ENCODE data around the gene SARS1. TPM values are rescaled to one million over a fixed set of nuclear protein-coding genes. Genes with fewer than 3 reads are reported as not detected.
"Not testable (repeated sequence)": the region's sequence is repeated elsewhere in the genome, so short reads cannot be mapped to it uniquely, and the experiment has no call there.

Gene SARS1
- total and polyA plus RNA-seq, 2 donors = 75.3 to 136 TPM

GRCh38 chr1:109282497-109282951, 68.8 kb downstream of the SARS1 start:
- no peak for DNase-seq (ENCODE audit: extremely low spot score)
- no peaks in the 10 kb centered on the region for H3K4me1 ChIP-seq (ENCODE audit: insufficient read depth)
- H3K27ac ChIP-seq (ENCODE audit: low read depth) = no peak overlapping the region
- H3K36me3 ChIP-seq (ENCODE audit: insufficient read depth) = no peaks in the 10 kb centered on the region
- H3K4me3 ChIP-seq (ENCODE audit: low read depth, low read length) = peak overlapping the region; percentile 52
- 7% methylated on average over 10 of the region's 10 CpGs for WGBS

GRCh38 chr1:109282952-109283747, 69.4 kb downstream of the SARS1 start, which contains the start of gene PSRC1:
TSS of gene PSRC1 (minus strand) at chr1:109283145.
- Histone ChIP-seq H3K27ac (ENCODE audit: low read depth) (peak within 1 kb of the TSS; percentile 74), H3K4me3 (ENCODE audit: low read depth, low read length) (peak within 1 kb of the TSS; percentile 57), H3K36me3 (ENCODE audit: insufficient read depth) (no peaks in the 10 kb centered on the region), H3K4me1 (ENCODE audit: insufficient read depth) (no peaks in the 10 kb centered on the region)
- under 1% methylated on average over 56 of the region's 56 CpGs for WGBS
- peak; percentile 91 for DNase-seq (ENCODE audit: extremely low spot score)

- Histone ChIP-seq H3K4me3 (ENCODE audit: low read depth, low read length) (peak overlapping the region; percentile 57), H3K4me1 (ENCODE audit: insufficient read depth) (no peaks in the 10 kb centered on the region), H3K36me3 (ENCODE audit: insufficient read depth) (no peaks in the 10 kb centered on the region), H3K27ac (ENCODE audit: low read depth) (peak overlapping the region; percentile 74)
- DNase-seq (ENCODE audit: extremely low spot score) = no peak
- WGBS = 44% methylated on average over 17 of the region's 17 CpGs
Measured at GRCh38 chr1:109283748-109284600, 70.3 kb downstream of the SARS1 start.

- not testable (repeated sequence) for H3K36me3 ChIP-seq (ENCODE audit: insufficient read depth); H3K4me3 ChIP-seq (ENCODE audit: low read depth, low read length); H3K4me1 ChIP-seq (ENCODE audit: insufficient read depth); DNase-seq (ENCODE audit: extremely low spot score); H3K27ac ChIP-seq (ENCODE audit: low read depth)
- 79% methylated on average over 5 of the region's 5 CpGs for WGBS
Measured at GRCh38 chr1:109286762-109287161, 73.0 kb downstream of the SARS1 start.

Other genes with a start within 250 kb of the SARS1 start
- gene WDR47, start 171.8 kb upstream of the SARS1 start, total RNA-seq = 21.0 TPM
- 10.5 TPM for gene WDR47, start 171.8 kb upstream of the SARS1 start, polyA plus RNA-seq
- gene TAF13, start 137.9 kb upstream of the SARS1 start, total RNA-seq = 55.9 TPM
- 31.3 TPM for gene TAF13, start 137.9 kb upstream of the SARS1 start, polyA plus RNA-seq
- gene TMEM167B, start 123.2 kb upstream of the SARS1 start, total RNA-seq = 43.1 TPM
- gene TMEM167B, start 123.2 kb upstream of the SARS1 start, polyA plus RNA-seq = 32.8 TPM
- gene ELAPOR1, start 99.8 kb upstream of the SARS1 start, total RNA-seq = 0.74 TPM
- gene ELAPOR1, start 99.8 kb upstream of the SARS1 start, polyA plus RNA-seq = 0.13 TPM
- gene CELSR2, start 35.6 kb downstream of the SARS1 start, total RNA-seq = 3.6 TPM
- gene CELSR2, start 35.6 kb downstream of the SARS1 start, polyA plus RNA-seq = 4.9 TPM
- 5.3 TPM for gene PSRC1, start 69.2 kb downstream of the SARS1 start, total RNA-seq
- gene PSRC1, start 69.2 kb downstream of the SARS1 start, polyA plus RNA-seq = 6.5 TPM
- not detected for gene MYBPHL, start 93.1 kb downstream of the SARS1 start, total RNA-seq
- 0.22 TPM for gene MYBPHL, start 93.1 kb downstream of the SARS1 start, polyA plus RNA-seq
- gene SORT1, start 184.0 kb downstream of the SARS1 start, total RNA-seq = 26.5 TPM
- 30.6 TPM for gene SORT1, start 184.0 kb downstream of the SARS1 start, polyA plus RNA-seq
- gene PSMA5, start 212.5 kb downstream of the SARS1 start, total RNA-seq = 35.5 TPM
- 53.5 TPM for gene PSMA5, start 212.5 kb downstream of the SARS1 start, polyA plus RNA-seq